Measurements from ENCODE around the gene MAGEA10.

Gene MAGEA10

DNA sequence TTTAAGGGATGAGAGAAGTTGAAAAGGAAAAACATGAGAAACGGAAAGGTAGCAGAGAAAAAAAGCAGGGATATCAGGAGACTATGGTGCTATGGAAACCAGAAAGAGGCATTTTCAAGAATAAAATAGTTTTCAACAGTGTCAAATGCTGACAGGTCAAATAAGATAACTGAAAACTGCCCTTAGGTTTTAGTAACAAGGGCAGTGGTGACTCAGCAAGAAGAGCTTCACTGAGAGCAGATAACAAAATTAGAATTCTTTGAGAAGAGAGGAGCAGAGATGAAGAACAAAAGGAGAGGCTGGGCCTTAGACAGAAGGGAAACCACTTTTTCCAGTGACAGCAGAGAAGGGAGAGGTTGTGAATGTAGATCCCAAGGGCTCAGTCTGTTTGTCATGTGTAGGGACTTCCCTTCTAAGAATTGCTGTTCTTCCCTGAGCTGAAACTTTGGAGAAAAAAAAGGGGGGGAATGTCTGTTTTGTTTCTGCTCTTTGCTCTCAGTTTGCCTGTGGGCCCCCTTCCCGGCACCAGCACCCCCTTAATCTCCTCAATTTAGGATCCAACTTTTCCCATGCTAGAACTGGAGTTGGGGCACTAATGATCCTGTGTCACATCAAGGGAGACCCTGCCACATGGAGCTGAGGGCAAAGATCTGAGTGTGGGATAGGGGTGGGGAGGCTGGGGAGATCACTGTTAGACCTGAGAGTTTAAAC lies 26.8 kb upstream of the MAGEA10 start:
- in situ Hi-C loops (cut with HindIII; ENCODE audit: low pct_ligation_motif_present, low sequenced_read_pairs), result no loop called here
- Histone ChIP-seq H3K27ac (no peak overlapping the region), H3K27me3 (replicated peaks) (no peaks in the 10 kb centered on the region), H3K36me3 (replicated peaks) (no peaks in the 10 kb centered on the region), H3K4me3 (ENCODE audit: low read depth, low read length) (no peak overlapping the region)
- TF ChIP-seq, protein P1, sequence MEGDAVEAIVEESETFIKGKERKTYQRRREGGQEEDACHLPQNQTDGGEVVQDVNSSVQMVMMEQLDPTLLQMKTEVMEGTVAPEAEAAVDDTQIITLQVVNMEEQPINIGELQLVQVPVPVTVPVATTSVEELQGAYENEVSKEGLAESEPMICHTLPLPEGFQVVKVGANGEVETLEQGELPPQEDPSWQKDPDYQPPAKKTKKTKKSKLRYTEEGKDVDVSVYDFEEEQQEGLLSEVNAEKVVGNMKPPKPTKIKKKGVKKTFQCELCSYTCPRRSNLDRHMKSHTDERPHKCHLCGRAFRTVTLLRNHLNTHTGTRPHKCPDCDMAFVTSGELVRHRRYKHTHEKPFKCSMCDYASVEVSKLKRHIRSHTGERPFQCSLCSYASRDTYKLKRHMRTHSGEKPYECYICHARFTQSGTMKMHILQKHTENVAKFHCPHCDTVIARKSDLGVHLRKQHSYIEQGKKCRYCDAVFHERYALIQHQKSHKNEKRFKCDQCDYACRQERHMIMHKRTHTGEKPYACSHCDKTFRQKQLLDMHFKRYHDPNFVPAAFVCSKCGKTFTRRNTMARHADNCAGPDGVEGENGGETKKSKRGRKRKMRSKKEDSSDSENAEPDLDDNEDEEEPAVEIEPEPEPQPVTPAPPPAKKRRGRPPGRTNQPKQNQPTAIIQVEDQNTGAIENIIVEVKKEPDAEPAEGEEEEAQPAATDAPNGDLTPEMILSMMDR (IDR thresholded peaks at IDR 0.05; ENCODE audit: low read depth, low read length, missing control alignments), result no peak
- DNase-seq, result no peak

DNA sequence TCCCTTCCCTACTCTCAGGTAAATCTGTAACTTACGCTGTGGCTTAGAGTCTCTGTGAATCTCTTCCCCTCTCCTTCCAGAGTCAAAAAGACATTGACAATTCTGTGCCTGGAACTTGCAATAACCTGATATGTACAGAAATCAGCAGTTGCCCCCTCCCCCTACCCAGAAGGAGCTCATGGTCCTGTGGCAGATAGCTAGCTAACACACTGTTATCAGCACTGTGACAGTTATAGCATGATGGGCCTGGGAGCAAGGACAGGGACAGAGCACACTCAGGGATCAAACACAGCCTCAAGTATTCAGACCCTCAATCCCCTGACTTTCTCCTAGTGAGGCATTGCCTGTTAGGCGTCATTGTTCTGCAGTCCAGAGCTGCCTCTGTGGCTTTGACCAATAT lies 18.7 kb upstream of the MAGEA10 start:
- no peaks in the 10 kb centered on the region for H3K36me3 ChIP-seq (replicated peaks)
- H3K27ac ChIP-seq, result no peak overlapping the region
- DNase-seq, result no peak
- no peak overlapping the region for H3K4me3 ChIP-seq (ENCODE audit: low read depth, low read length)
- TF ChIP-seq, protein P1 (IDR thresholded peaks at IDR 0.05; ENCODE audit: low read depth, low read length, missing control alignments), result no peak
- in situ Hi-C loops (cut with HindIII; ENCODE audit: low pct_ligation_motif_present, low sequenced_read_pairs), result no loop called here
- no peaks in the 10 kb centered on the region for H3K27me3 ChIP-seq (replicated peaks)

DNA sequence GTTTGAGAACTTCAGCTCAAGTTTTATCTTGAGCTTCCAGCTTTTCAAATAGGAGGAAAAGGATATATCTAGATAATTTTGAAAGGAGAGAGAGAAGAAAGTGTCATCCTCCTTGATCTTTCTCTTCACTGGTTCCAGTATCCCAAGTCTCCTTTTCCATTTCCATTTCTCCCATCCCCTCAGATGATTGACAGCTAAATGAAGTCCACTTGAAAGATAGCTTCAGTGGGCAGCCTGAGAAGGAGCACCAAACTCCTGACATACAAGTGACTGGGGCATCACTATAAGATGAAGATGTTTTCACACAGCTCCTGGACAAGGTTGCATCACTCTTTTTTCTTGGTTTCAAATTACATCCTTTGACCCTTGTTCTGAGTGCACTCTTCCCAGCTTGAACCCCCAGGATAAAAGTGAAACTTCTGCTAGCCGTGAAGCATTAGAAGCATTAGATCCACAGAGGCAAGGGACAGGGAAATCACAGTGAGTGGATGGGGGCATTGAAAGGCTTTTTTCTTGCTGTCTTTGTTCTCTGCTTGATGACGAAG lies 17.5 kb upstream of the MAGEA10 start:
- DNase-seq, result no peak
- TF ChIP-seq, protein P1 (IDR thresholded peaks at IDR 0.05; ENCODE audit: low read depth, low read length, missing control alignments), result no peak
- no peaks in the 10 kb centered on the region for H3K27me3 ChIP-seq (replicated peaks)
- no peak overlapping the region for H3K4me3 ChIP-seq (ENCODE audit: low read depth, low read length)
- H3K36me3 ChIP-seq (replicated peaks), result no peaks in the 10 kb centered on the region
- in situ Hi-C loops (cut with HindIII; ENCODE audit: low pct_ligation_motif_present, low sequenced_read_pairs), result no loop called here
- H3K27ac ChIP-seq, result no peak overlapping the region

DNA sequence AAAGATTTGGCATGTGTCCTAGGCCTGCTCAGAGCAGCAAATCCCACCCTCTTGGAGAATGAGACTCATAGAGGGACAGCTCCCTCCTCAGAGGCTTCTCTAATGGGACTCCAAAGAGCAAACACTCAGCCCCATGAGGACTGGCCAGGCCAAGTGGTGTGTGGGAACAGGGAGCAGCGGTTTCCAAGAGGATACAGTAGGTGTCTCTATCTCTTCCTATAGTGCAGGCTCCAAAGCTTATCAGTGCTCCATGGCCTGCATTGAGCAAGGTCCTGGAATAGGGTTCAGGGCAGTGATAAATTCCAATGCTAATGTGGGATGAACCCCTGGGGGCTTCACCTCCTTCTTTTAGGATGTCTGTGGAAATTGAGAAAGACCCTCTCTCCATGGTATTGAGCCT lies 15.7 kb upstream of the MAGEA10 start:
- Histone ChIP-seq H3K27ac (no peak overlapping the region), H3K27me3 (replicated peaks) (no peaks in the 10 kb centered on the region), H3K36me3 (replicated peaks) (no peaks in the 10 kb centered on the region), H3K4me3 (ENCODE audit: low read depth, low read length) (no peak overlapping the region)
- in situ Hi-C loops (cut with HindIII; ENCODE audit: low pct_ligation_motif_present, low sequenced_read_pairs), result no loop called here
- no peak for DNase-seq
- TF ChIP-seq, protein P1 (IDR thresholded peaks at IDR 0.05; ENCODE audit: low read depth, low read length, missing control alignments), result no peak

DNA sequence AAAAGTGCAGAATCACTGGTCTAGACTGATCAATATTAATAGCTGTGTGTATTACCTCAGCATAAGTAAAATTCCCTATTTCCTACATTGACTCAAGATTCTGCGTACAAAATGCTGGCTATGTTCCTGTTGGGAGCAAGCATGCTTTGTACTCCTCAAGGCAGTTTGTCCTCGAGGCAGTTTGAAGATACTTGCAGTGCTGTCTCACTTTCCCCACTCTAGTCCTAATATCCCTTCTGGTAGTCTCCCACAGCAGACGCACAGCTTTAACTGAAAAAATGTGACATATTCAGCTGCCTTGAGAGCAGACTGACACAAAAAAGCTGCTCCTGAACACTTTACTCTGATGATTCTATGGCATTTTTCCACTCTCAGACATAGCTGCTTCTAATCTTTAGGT lies 12.9 kb upstream of the MAGEA10 start:
- no peak overlapping the region for H3K4me3 ChIP-seq (ENCODE audit: low read depth, low read length)
- in situ Hi-C loops (cut with HindIII; ENCODE audit: low pct_ligation_motif_present, low sequenced_read_pairs), result no loop called here
- H3K27me3 ChIP-seq (replicated peaks), result no peaks in the 10 kb centered on the region
- TF ChIP-seq, protein P1 (IDR thresholded peaks at IDR 0.05; ENCODE audit: low read depth, low read length, missing control alignments), result no peak
- no peak overlapping the region for H3K27ac ChIP-seq
- no peak for DNase-seq
- no peaks in the 10 kb centered on the region for H3K36me3 ChIP-seq (replicated peaks)

DNA sequence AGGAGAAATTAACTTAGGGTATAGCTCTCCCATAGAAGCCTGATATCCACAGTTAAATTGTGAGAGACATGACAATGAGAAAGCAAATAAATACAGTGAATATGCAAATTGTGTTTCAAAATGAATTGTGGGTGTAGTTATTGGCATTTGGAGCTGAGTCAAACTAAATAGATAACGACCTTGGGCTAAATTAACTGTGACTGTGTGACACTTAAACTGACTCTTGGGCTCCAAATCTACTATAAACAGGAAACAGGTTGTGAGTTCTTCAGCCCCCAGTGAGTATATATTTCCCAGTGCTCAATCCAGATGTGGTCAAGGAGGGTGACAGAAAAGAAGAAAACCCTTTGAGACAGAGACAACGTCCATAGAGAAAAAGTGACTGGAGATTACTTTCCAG lies 11.3 kb upstream of the MAGEA10 start:
- no peak overlapping the region for H3K4me3 ChIP-seq (ENCODE audit: low read depth, low read length)
- no peaks in the 10 kb centered on the region for H3K36me3 ChIP-seq (replicated peaks)
- DNase-seq, result no peak
- in situ Hi-C loops (cut with HindIII; ENCODE audit: low pct_ligation_motif_present, low sequenced_read_pairs), result no loop called here
- no peaks in the 10 kb centered on the region for H3K27me3 ChIP-seq (replicated peaks)
- H3K27ac ChIP-seq, result no peak overlapping the region
- TF ChIP-seq, protein P1 (IDR thresholded peaks at IDR 0.05; ENCODE audit: low read depth, low read length, missing control alignments), result no peak

All from brain microvascular endothelial cell (primary cell).